HFFc6 (cell line): Measurements from ENCODE around the gene SRP9. TPM values are rescaled to one million over a fixed set of nuclear protein-coding genes. Genes with fewer than 3 reads are reported as not detected.

Experiments used
- DNase-seq: peaks from one replicate; pipeline ENCODE4 v3.0.0-alpha.2; 2018
- H3K27ac Mint-ChIP-seq: 2 replicates; pipeline ENCODE4 v1.8.0; 2020; ENCODE audit warnings: mild to moderate bottlenecking, mixed read lengths
- H3K27me3 Mint-ChIP-seq: 2 replicates; pipeline ENCODE4 v1.8.0; 2021; ENCODE audit warnings: mild to moderate bottlenecking, moderate library complexity, mixed read lengths; ENCODE audit not compliant: insufficient read depth
- H3K36me3 Mint-ChIP-seq: 2 replicates; pipeline ENCODE4 v1.8.0; 2021; ENCODE audit warnings: low read depth, mixed read lengths
- H3K4me1 Mint-ChIP-seq: 2 replicates; pipeline ENCODE4 v1.8.0; 2020; ENCODE audit warnings: low read depth, mixed read lengths
- H3K4me3 Mint-ChIP-seq: 2 replicates; pipeline ENCODE4 v1.8.0; 2020; ENCODE audit warnings: mild to moderate bottlenecking, moderate library complexity, mixed read lengths
- H3K9me3 Mint-ChIP-seq: 2 replicates; pipeline ENCODE4 v1.8.0; 2020; ENCODE audit warnings: mild to moderate bottlenecking, mixed read lengths
- total RNA-seq, 6 experiments: library from RNA; stranded (reverse); fragmentation: NEBNext Ultra II Directional; extraction: Animal tissue kit (Norgen Biotek cat#: 25700); gene quantifications; 2 replicates in 1 of 6; 3 replicates in 5 of 6; pipeline ENCODE4 v1.2.3, GENCODE V29; 2021
- TF ChIP-seq, protein P1 (sequence below): fragments of 200-600 bp; sonication (generic); IDR thresholded peaks from 2 replicates; pipeline ENCODE4 v1.5.0; 2021; ENCODE audit warnings: antibody characterized with exemption, mild to moderate bottlenecking

Gene SRP9
- total RNA-seq, 6 experiments from 2014 or later: 219 to 277 (median 246) TPM

DNA sequence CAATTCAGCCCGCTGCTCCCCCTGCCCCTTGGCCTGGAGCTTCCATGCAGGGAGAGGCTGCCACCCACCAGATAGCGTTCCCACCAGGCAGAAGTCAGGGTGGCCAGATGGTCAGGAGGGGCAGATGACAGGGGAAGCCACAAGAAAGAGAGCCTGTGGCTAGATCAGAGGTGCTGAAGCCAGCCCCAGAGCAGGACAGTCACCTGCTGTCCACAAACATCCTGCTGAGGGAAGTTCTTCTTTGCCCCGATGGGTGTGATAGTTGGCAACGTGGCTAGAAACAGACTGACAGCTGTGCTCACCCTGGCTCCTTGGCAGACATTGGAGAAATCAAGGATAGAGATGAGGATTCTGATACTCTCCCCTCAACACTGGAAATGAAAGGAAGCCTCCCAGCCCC is 27.2 kb upstream of the SRP9 start:
- H3K27me3 Mint-ChIP-seq: peaks cover 4% of the 10 kb centered on the region; the same call in 1 of the 2 replicates
- no peak overlapping the region for H3K27ac Mint-ChIP-seq
- no peak overlapping the region for H3K4me3 Mint-ChIP-seq
- H3K9me3 Mint-ChIP-seq: no peaks in the 10 kb centered on the region
- H3K36me3 Mint-ChIP-seq: no peaks in the 10 kb centered on the region
- DNase-seq: no peak
- peaks cover 30% of the 10 kb centered on the region for H3K4me1 Mint-ChIP-seq
- TF ChIP-seq, protein P1, sequence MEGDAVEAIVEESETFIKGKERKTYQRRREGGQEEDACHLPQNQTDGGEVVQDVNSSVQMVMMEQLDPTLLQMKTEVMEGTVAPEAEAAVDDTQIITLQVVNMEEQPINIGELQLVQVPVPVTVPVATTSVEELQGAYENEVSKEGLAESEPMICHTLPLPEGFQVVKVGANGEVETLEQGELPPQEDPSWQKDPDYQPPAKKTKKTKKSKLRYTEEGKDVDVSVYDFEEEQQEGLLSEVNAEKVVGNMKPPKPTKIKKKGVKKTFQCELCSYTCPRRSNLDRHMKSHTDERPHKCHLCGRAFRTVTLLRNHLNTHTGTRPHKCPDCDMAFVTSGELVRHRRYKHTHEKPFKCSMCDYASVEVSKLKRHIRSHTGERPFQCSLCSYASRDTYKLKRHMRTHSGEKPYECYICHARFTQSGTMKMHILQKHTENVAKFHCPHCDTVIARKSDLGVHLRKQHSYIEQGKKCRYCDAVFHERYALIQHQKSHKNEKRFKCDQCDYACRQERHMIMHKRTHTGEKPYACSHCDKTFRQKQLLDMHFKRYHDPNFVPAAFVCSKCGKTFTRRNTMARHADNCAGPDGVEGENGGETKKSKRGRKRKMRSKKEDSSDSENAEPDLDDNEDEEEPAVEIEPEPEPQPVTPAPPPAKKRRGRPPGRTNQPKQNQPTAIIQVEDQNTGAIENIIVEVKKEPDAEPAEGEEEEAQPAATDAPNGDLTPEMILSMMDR: no peak

GRCh38 chr1:225750875-225751824 is 26.5 kb upstream of the SRP9 start:
- no peak overlapping the region for H3K27ac Mint-ChIP-seq
- no peaks in the 10 kb centered on the region for H3K36me3 Mint-ChIP-seq
- no peak overlapping the region for H3K4me3 Mint-ChIP-seq
- peaks cover 4% of the 10 kb centered on the region; the same call in 1 of the 2 replicates for H3K27me3 Mint-ChIP-seq
- DNase-seq: no peak
- TF ChIP-seq, protein P1: no peak
- peaks cover 31% of the 10 kb centered on the region for H3K4me1 Mint-ChIP-seq
- no peaks in the 10 kb centered on the region for H3K9me3 Mint-ChIP-seq

GRCh38 chr1:225752245-225752644 is 25.4 kb upstream of the SRP9 start:
- DNase-seq: no peak
- H3K36me3 Mint-ChIP-seq: no peaks in the 10 kb centered on the region
- peaks cover 34% of the 10 kb centered on the region for H3K4me1 Mint-ChIP-seq
- TF ChIP-seq, protein P1: no peak
- no peaks in the 10 kb centered on the region for H3K9me3 Mint-ChIP-seq
- no peak overlapping the region for H3K27ac Mint-ChIP-seq
- peaks cover 4% of the 10 kb centered on the region; the same call in 1 of the 2 replicates for H3K27me3 Mint-ChIP-seq
- no peak overlapping the region for H3K4me3 Mint-ChIP-seq

DNA sequence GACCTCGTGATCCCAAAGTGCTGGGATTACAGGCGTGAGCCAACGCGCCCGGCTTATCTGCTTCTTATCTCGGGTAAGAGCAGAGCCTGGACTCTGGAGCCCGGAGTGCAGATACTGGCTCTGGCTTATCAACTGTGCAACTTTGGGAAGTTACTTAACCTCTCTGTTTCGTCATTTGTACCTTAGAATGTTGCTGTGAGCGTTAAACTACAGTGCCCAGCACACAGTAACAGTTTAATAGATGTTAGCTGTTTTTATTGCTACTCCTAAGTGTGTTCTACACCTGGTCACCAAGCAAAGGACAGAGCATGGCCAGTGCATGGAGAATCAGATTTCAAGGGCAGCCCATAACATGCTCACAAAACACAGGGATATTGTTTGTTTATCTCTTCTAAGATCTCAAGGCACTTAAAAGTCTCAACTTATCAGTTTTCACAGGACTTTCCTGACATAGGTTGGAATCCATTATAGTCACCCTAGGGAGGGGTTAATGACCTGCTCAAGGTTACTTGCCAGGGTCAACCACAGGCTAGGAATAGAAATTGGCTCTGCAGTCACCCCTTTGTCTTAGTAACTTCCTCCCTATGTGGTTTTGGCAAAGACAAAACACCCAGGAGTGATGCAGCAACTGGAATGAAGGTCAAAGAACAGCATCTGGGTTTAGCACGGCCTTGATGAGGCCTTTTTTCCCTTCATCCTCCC is 22.5 kb upstream of the SRP9 start:
- Mint-ChIP-seq H3K4me1 (peaks cover 32% of the 10 kb centered on the region), H3K27ac (peak overlapping the region; percentile 92), H3K9me3 (no peaks in the 10 kb centered on the region), H3K27me3 (peaks cover 8% of the 10 kb centered on the region), H3K36me3 (no peaks in the 10 kb centered on the region), H3K4me3 (peak overlapping the region; percentile 44)
- TF ChIP-seq, protein P1: no peak
- peak; percentile 82 for DNase-seq

- DNase-seq: no peak
- H3K4me1 Mint-ChIP-seq: peaks cover 32% of the 10 kb centered on the region
- no peaks in the 10 kb centered on the region for H3K9me3 Mint-ChIP-seq
- H3K27ac Mint-ChIP-seq: peak overlapping the region; percentile 92
- H3K36me3 Mint-ChIP-seq: no peaks in the 10 kb centered on the region
- peaks cover 3% of the 10 kb centered on the region for H3K27me3 Mint-ChIP-seq
- H3K4me3 Mint-ChIP-seq: peak overlapping the region; percentile 44
- TF ChIP-seq, protein P1: no peak
Measured at GRCh38 chr1:225755671-225756319, 21.8 kb upstream of the SRP9 start.
